HCT116 (cell line): Measurements from ENCODE around the gene TOR4A. TPM values are rescaled to one million over a fixed set of nuclear protein-coding genes. Genes with fewer than 3 reads are reported as not detected.
"Not testable (repeated sequence)": the region's sequence is repeated elsewhere in the genome, so short reads cannot be mapped to it uniquely, and the experiment has no call there.

Experiments
- ATAC-seq: fragments of 200-7000 bp; cut with Tn5 transposase; 2 replicates; pipeline ENCODE4 v1.9.1; 2020; ENCODE audit warnings: mild to moderate bottlenecking, moderate library complexity
- BruUV-seq: library from RNA; stranded (reverse); fragments of 400-500 nt; replicated peaks from 2 replicates; lab custom pipeline; 2021; lab: Mats Ljungman, UMichigan
- CTCF ChIA-PET: fragments of 300-600 bp; sonication (Branson Sonifier 250); formaldehyde crosslinking; loops from one replicate; lab custom pipeline; 2021; ENCODE audit warnings: antibody characterized with exemption; lab: Charles Lee
- POLR2A ChIA-PET: fragments of 300-600, 350-600 bp; sonication (Branson Sonifier 250); formaldehyde crosslinking; loops from one replicate; lab custom pipeline; 2021; ENCODE audit warnings: antibody characterized with exemption; lab: Charles Lee
- RAD21 ChIA-PET, 2 experiments: fragments of 300-600 bp; sonication (Branson Sonifier 250); formaldehyde crosslinking; loops; one replicate each; lab custom pipeline; 2023; ENCODE audit warnings: low total read pairs in 2 of 2; ENCODE audit not compliant: uncharacterized antibody in 2 of 2, unreplicated experiment in 2 of 2, low non-redundant PET in 1 of 2; lab: Charles Lee
- DNase-seq: peaks from one replicate; pipeline ENCODE4 v3.0.0-alpha.2; 2010; ENCODE audit warnings: low read depth, low spot score
- H2AFZ ChIP-seq: fragments of 200-600 bp; shearing (Covaris generic), sonication (generic); 2 replicates; pipeline ENCODE4 v1.6.1; 2017; ENCODE audit warnings: low read depth, mixed run types, mixed read lengths, antibody characterized with exemption, low read length; ENCODE audit not compliant: poor library complexity, severe bottlenecking
- H3K27ac ChIP-seq: 2 replicates; pipeline ENCODE4 v1.5.1; 2012; ENCODE audit warnings: low read depth, low read length
- H3K27me3 ChIP-seq: fragments of 200-600 bp; sonication (generic); 2 replicates; pipeline ENCODE4 v1.6.1; 2016; ENCODE audit warnings: mixed run types, low read length, mixed read lengths; ENCODE audit not compliant: insufficient read depth
- H3K36me3 ChIP-seq, 2 experiments: fragments of 200-500 bp in 1 of 2; fragments of 200-600 bp in 1 of 2; sonication (Bioruptor generic) in 1 of 2; sonication (generic) in 1 of 2; 2 replicates each; pipeline versions ENCODE4 v1.5.1 to v1.6.1; 2014 to 2016; ENCODE audit warnings: low read length in 2 of 2, inconsistent platforms in 1 of 2, mixed read lengths in 1 of 2, mixed run types in 1 of 2; ENCODE audit not compliant: insufficient read depth in 2 of 2, control insufficient read depth in 1 of 2
- H3K4me1 ChIP-seq, 2 experiments: fragments of 200-600 bp in 1 of 2; sonication (generic) in 1 of 2; 2 replicates each; pipeline versions ENCODE4 v1.5.1 to v1.6.1; 2012 to 2017; ENCODE audit warnings: low read length in 2 of 2, inconsistent platforms in 1 of 2, mild to moderate bottlenecking in 1 of 2, mixed read lengths in 1 of 2, mixed run types in 1 of 2, moderate library complexity in 1 of 2; ENCODE audit not compliant: insufficient read depth in 2 of 2, control insufficient read depth in 1 of 2
- H3K4me2 ChIP-seq: fragments of 200-600 bp; sonication (generic); 2 replicates; pipeline ENCODE4 v1.6.1; 2017; ENCODE audit warnings: mixed run types, low read length, mixed read lengths
- H3K4me3 ChIP-seq, 2 experiments: fragments of 200-600 bp in 1 of 2; sonication (generic) in 1 of 2; replicated peaks in 1 of 2; 2 replicates each; pipeline ENCODE4 v1.5.1; 2011 to 2016; ENCODE audit warnings: low read length in 2 of 2, control low read depth in 1 of 2, low read depth in 1 of 2, mild to moderate bottlenecking in 1 of 2, mixed read lengths in 1 of 2, mixed run types in 1 of 2
- H3K79me2 ChIP-seq: fragments of 200-600 bp; sonication (generic); 2 replicates; pipeline ENCODE4 v1.6.1; 2017; ENCODE audit warnings: mild to moderate bottlenecking, mixed run types, low read length, moderate library complexity, mixed read lengths; ENCODE audit not compliant: insufficient read depth
- H3K9ac ChIP-seq: fragments of 200-600 bp; sonication (generic); 2 replicates; pipeline ENCODE4 v1.6.1; 2016; ENCODE audit warnings: low read length, mixed read lengths
- H3K9me2 ChIP-seq: fragments of 200-600 bp; sonication (generic), shearing (Covaris generic); 2 replicates; pipeline ENCODE4 v1.6.1; 2017; ENCODE audit warnings: mixed run types, mild to moderate bottlenecking, moderate library complexity; ENCODE audit not compliant: insufficient read depth
- H3K9me3 ChIP-seq, 2 experiments: fragments of 200-500 bp in 1 of 2; fragments of 200-600 bp in 1 of 2; sonication (Bioruptor generic) in 1 of 2; sonication (generic) in 1 of 2; 2 replicates each; pipeline ENCODE4 v1.6.1; 2014 to 2017; ENCODE audit warnings: low read length in 2 of 2, mixed read lengths in 2 of 2, inconsistent platforms in 1 of 2, low read depth in 1 of 2, mild to moderate bottlenecking in 1 of 2, mixed run types in 1 of 2, moderate library complexity in 1 of 2; ENCODE audit not compliant: control insufficient read depth in 1 of 2, insufficient read depth in 1 of 2
- H4K20me1 ChIP-seq: fragments of 200-600 bp; sonication (generic), shearing (Covaris generic); 2 replicates; pipeline ENCODE4 v1.6.1; 2017; ENCODE audit warnings: mixed run types, mild to moderate bottlenecking, moderate library complexity; ENCODE audit not compliant: insufficient read depth
- CTCF ChIP-seq, 3 experiments: fragments of 200-600 bp in 1 of 3; sonication (generic) in 1 of 3; IDR thresholded peaks in 2 of 3; conservative IDR thresholded peaks in 1 of 3; 2 replicates each; pipeline ENCODE4 v1.5.1; 2012 to 2017; ENCODE audit warnings: low read depth in 2 of 3, low read length in 2 of 3, antibody characterized with exemption in 1 of 3, borderline replicate concordance in 1 of 3, control low read depth in 1 of 3, mild to moderate bottlenecking in 1 of 3, mixed read lengths in 1 of 3, mixed run types in 1 of 3, moderate library complexity in 1 of 3; ENCODE audit not compliant: insufficient read depth in 1 of 3
- EZH2phosphoT487 ChIP-seq: fragments of 200-600 bp; IDR thresholded peaks from 2 replicates; pipeline ENCODE4 v1.6.1; 2018; ENCODE audit warnings: antibody characterized with exemption, borderline replicate concordance
- MAX ChIP-seq: IDR thresholded peaks from 2 replicates; pipeline ENCODE4 v1.6.1; 2012
- POLR2AphosphoS5 ChIP-seq: IDR thresholded peaks from 2 replicates; pipeline ENCODE4 v1.6.1; 2011; ENCODE audit warnings: mild to moderate bottlenecking, low read depth, low read length, moderate library complexity
- intact Hi-C: fragments of 100-400 bp; cut with micrococcal nuclease; formaldehyde crosslinking; loops from 2 replicates; pipeline ENCODE4 v1.10.0; 2022
- total RNA-seq: library from RNA; stranded (reverse); gene quantifications from one replicate; pipeline ENCODE4 v1.2.1, GENCODE V29; 2021; ENCODE audit not compliant: unreplicated experiment

Gene TOR4A
- total RNA-seq, 1 experiment from 2014 or later = 34.0 TPM

- Histone ChIP-seq H3K36me3 (peaks cover 16 to 21% of the 10 kb centered on the region in 2 experiments), H3K79me2 (peaks cover 23% of the 10 kb centered on the region; the same call in 1 of the 2 replicates)
- H2AFZ ChIP-seq, H3K27ac ChIP-seq, BruUV-seq, H3K4me2 ChIP-seq, H3K9ac ChIP-seq, DNase-seq, H3K9me2 ChIP-seq, RAD21 ChIA-PET, H4K20me1 ChIP-seq, intact Hi-C loops, H3K27me3 ChIP-seq, H3K9me3 ChIP-seq, H3K4me3 ChIP-seq, H3K4me1 ChIP-seq: not testable (repeated sequence)
- ChIA-PET CTCF (interaction anchor here (1.2 to 2.8 kb wide), 5 partner anchors 15 to 216 kb away, joined by 3 to 11 read pairs (median 5); partner anchors contain the start of genes NPDC1 and TOR4A), POLR2A (interaction anchor here (2.0 kb wide), 1 partner anchor 20 kb away, joined by 7 read pairs; no protein-coding TSS in a partner anchor)
- peak; percentile 52 for ATAC-seq
- TF ChIP-seq CTCF (IDR thresholded peaks at IDR 0.05 in 2 of 3, conservative IDR thresholded peaks at IDR 0.05 in 1 of 3; ENCODE audit: borderline replicate concordance in 1 of 3, insufficient read depth in 1 of 3, low read depth in 2 of 3, low read length in 2 of 3) = peak; percentile 29 to 46 (median 46); a peak in 4 of 6 replicates
- 0 out of 2 replicates have a peak, but pooled peaks have one; percentile 15 for TF ChIP-seq POLR2AphosphoS5
Observed at GRCh38 chr9:137262173-137262908, 15.2 kb upstream of the TOR4A start.

- Histone ChIP-seq H3K4me3 (no peak overlapping the region), H3K27ac (no peak overlapping the region), H3K4me1 (no peaks in the 10 kb centered on the region), H3K79me2 (peaks cover 21% of the 10 kb centered on the region; the same call in 1 of the 2 replicates), H3K36me3 (peaks cover 15 to 24% of the 10 kb centered on the region in 2 experiments), H2AFZ (no peak overlapping the region), H3K27me3 (no peaks in the 10 kb centered on the region), H4K20me1 (no peaks in the 10 kb centered on the region), H3K9ac (no peak overlapping the region), H3K4me2 (no peak overlapping the region), H3K9me3 (no peaks in the 10 kb centered on the region), H3K9me2 (no peaks in the 10 kb centered on the region)
- intact Hi-C loops = no loop called here
- POLR2A ChIA-PET = interaction anchor here (2.0 kb wide), 1 partner anchor 21 kb away, joined by 7 read pairs; no protein-coding TSS in a partner anchor
- CTCF ChIA-PET = interaction anchor here (1.2 to 1.4 kb wide), 3 partner anchors 14 to 216 kb away, joined by 3 to 5 read pairs (median 4); partner anchors contain the start of genes NPDC1 and TOR4A
- RAD21 ChIA-PET = no interaction called here
- DNase-seq (no peak), ATAC-seq (no peak)
- TF ChIP-seq EZH2phosphoT487 = no peak
- TF ChIP-seq MAX = no peak
- BruUV-seq = no TSS peak
Observed at GRCh38 chr9:137262909-137263285, 14.6 kb upstream of the TOR4A start.
